Posterior cingulate gyrus (tissue), 11 donors: ENCODE measurements around the gene LRRC57.

Experiments
- DNase-seq, 10 donors: peaks; one replicate each; pipeline versions ENCODE4 v3.0.0 to v3.0.0-alpha.2; 2020 to 2021; ENCODE audit warnings: mixed read lengths in 3 of 10
- intact Hi-C: fragments of 100-400 bp; cut with DNase I; formaldehyde crosslinking; loops from one replicate; pipeline ENCODE4 v1.15.1; 2023

LRRC57 gene

GRCh38 chr15:42548249-42549031, at the start of gene LRRC57, which contains the start of gene HAUS2:
LRRC57 (minus strand) TSS chr15:42548793; CDS start chr15:42548434, 359 bp downstream.
HAUS2 (plus strand) TSS chr15:42548838; CDS start chr15:42548873, 35 bp downstream.
- intact Hi-C loops, result loop anchor here (1.0 to 5.0 kb wide), 2 partner anchors 56 to 102 kb away; partner anchors contain the start of gene ZNF106
- peak; percentile 78 to 98 (median 84) for DNase-seq

GRCh38 chr15:42595626-42596240, 47.1 kb upstream of the LRRC57 start:
- intact Hi-C loops, result no loop called here
- peak in 1 of 10 donors; percentile 82 for DNase-seq

GRCh38 chr15:42594095-42594494, 45.5 kb upstream of the LRRC57 start:
- DNase-seq, result no peak
- intact Hi-C loops, result no loop called here

GRCh38 chr15:42593143-42593542, 44.5 kb upstream of the LRRC57 start:
- intact Hi-C loops, result no loop called here
- DNase-seq, result no peak

- intact Hi-C loops, result no loop called here
- no peak for DNase-seq
These were observed 44.1 kb upstream of the LRRC57 start for GRCh38 chr15:42592716-42593115.

GRCh38 chr15:42591238-42591934, 42.8 kb upstream of the LRRC57 start:
- no peak for DNase-seq
- intact Hi-C loops, result no loop called here

GRCh38 chr15:42590619-42591237, 42.1 kb upstream of the LRRC57 start:
- intact Hi-C loops, result no loop called here
- peak in 1 of 10 donors; percentile 51 for DNase-seq

- intact Hi-C loops, result loop anchor here (10.0 kb wide), 1 partner anchor 89 kb away; the partner anchor contains the start of genes SNAP23 and ZNF106
- no peak for DNase-seq
These were observed 35.6 kb upstream of the LRRC57 start for GRCh38 chr15:42584031-42584765.

GRCh38 chr15:42582569-42583375, 34.2 kb upstream of the LRRC57 start:
- intact Hi-C loops, result loop anchor here (10.0 kb wide), 1 partner anchor 88 kb away; the partner anchor contains the start of genes SNAP23 and ZNF106
- peak in 1 of 10 donors; percentile 13 for DNase-seq

GRCh38 chr15:42581272-42581730, 32.7 kb upstream of the LRRC57 start:
- intact Hi-C loops, result loop anchor here (2.0 to 10.0 kb wide), 2 partner anchors 70 to 86 kb away; partner anchors contain the start of genes SNAP23 and ZNF106

GRCh38 chr15:42578984-42579537, 30.5 kb upstream of the LRRC57 start:
- no peak for DNase-seq
- intact Hi-C loops, result loop anchor here (10.0 kb wide), 1 partner anchor 346 kb away; the partner anchor contains the start of gene TTBK2

More at GRCh38 chr15:42581272-42581730, 32.7 kb upstream of the LRRC57 start:
- DNase-seq, result peak; percentile 78 to 98 (median 88)

GRCh38 chr15:42577514-42578031, 29.0 kb upstream of the LRRC57 start:
- intact Hi-C loops, result loop anchor here (10.0 kb wide), 1 partner anchor 347 kb away; the partner anchor contains the start of gene TTBK2
- no peak for DNase-seq

GRCh38 chr15:42576776-42577175, 28.2 kb upstream of the LRRC57 start:
- no peak for DNase-seq
- intact Hi-C loops, result loop anchor here (10.0 kb wide), 1 partner anchor 348 kb away; the partner anchor contains the start of gene TTBK2

- intact Hi-C loops, result loop anchor here (10.0 kb wide), 1 partner anchor 349 kb away; the partner anchor contains the start of gene TTBK2
These were observed 27.5 kb upstream of the LRRC57 start for GRCh38 chr15:42576040-42576594.

GRCh38 chr15:42575188-42576039, 26.8 kb upstream of the LRRC57 start, which contains the start of gene STARD9:
STARD9 (plus strand) TSS chr15:42575606; CDS start chr15:42575716, 110 bp downstream.
- intact Hi-C loops, result loop anchor here (1.0 to 10.0 kb wide), 2 partner anchors 25 to 349 kb away; partner anchors contain the start of gene TTBK2
- peak; percentile 95 to 100 (median 98) for DNase-seq

More at GRCh38 chr15:42576040-42576594, 27.5 kb upstream of the LRRC57 start:
- DNase-seq, result no peak

- no peak for DNase-seq
- intact Hi-C loops, result no loop called here
These were observed 10.1 kb upstream of the LRRC57 start for GRCh38 chr15:42558739-42559138.
